Activated CD8-positive, alpha-beta memory T cell treated with anti-CD3 and anti-CD28 coated beads, Interleukin-2, amount 50 U/mL, for 1 hour (primary cell): ENCODE measurements around the gene CCND3.
"Not testable (repeated sequence)": the region's sequence is repeated elsewhere in the genome, so short reads cannot be mapped to it uniquely, and the experiment has no call there.

Source experiments
- DNase-seq: peaks from one replicate; pipeline ENCODE4 v3.0.0-alpha.2; 2020; ENCODE audit errors: extremely low read depth

Gene CCND3

GRCh38 chr6:41947581-41948220, 6.1 kb upstream of the CCND3 start:
- DNase-seq = no peak

GRCh38 chr6:41943456-41943855, 1.8 kb upstream of the CCND3 start:
- DNase-seq = no peak

- not testable (repeated sequence) for DNase-seq
These were observed 1.3 kb upstream of the CCND3 start for GRCh38 chr6:41942882-41943281.

- no peak for DNase-seq
These were observed 651 bp upstream of the CCND3 start for GRCh38 chr6:41942067-41942851.

GRCh38 chr6:41940759-41941279, 789 bp downstream of the CCND3 start:
- DNase-seq = no peak

- no peak for DNase-seq
These were observed 1.5 kb downstream of the CCND3 start for GRCh38 chr6:41939848-41940758.

- no peak for DNase-seq
These were observed 2.3 kb downstream of the CCND3 start for GRCh38 chr6:41939176-41939847.

- no peak for DNase-seq
These were observed 2.9 kb downstream of the CCND3 start for GRCh38 chr6:41938590-41939175.

- peak; percentile 45 for DNase-seq
These were observed 3.6 kb downstream of the CCND3 start for GRCh38 chr6:41937861-41938574.

- no peak for DNase-seq
These were observed 4.1 kb downstream of the CCND3 start for GRCh38 chr6:41937472-41937860.

GRCh38 chr6:41936073-41936837, 5.4 kb downstream of the CCND3 start:
- DNase-seq = peak; percentile 45

GRCh38 chr6:41935685-41936072, 5.9 kb downstream of the CCND3 start:
- DNase-seq = no peak

GRCh38 chr6:41935193-41935574, 6.4 kb downstream of the CCND3 start:
- no peak for DNase-seq

- no peak for DNase-seq
These were observed 7.1 kb downstream of the CCND3 start for GRCh38 chr6:41934278-41935192.

- DNase-seq = no peak
These were observed 9.2 kb downstream of the CCND3 start for GRCh38 chr6:41932378-41932777.

- DNase-seq = no peak
These were observed 9.8 kb downstream of the CCND3 start for GRCh38 chr6:41931792-41932191.

GRCh38 chr6:41929924-41930323, 11.7 kb downstream of the CCND3 start:
- DNase-seq = no peak

GRCh38 chr6:41927253-41927652, 14.4 kb downstream of the CCND3 start:
- no peak for DNase-seq

GRCh38 chr6:41922154-41922553, 19.5 kb downstream of the CCND3 start:
- DNase-seq = no peak
